GM12878 (cell line): ENCODE results near the gene OPCML.
A peak's percentile ranks its signal among the peaks of the same experiment; 100 is the strongest.

ENCODE experiments used
- ATF2 ChIP-seq: IDR thresholded peaks from 2 replicates; pipeline ENCODE4 v1.6.1; 2012; ENCODE audit warnings: low read length, inconsistent platforms
- DPF2 ChIP-seq: fragments of 450-650 bp; IDR thresholded peaks from 2 replicates; pipeline ENCODE4 v1.6.1; 2017; ENCODE audit warnings: mild to moderate bottlenecking
- EP300 ChIP-seq, 2 experiments: fragments of 150-350 bp in 1 of 2; IDR thresholded peaks; 2 replicates each; pipeline ENCODE4 v1.6.1; 2011 to 2012; ENCODE audit warnings: low read depth in 2 of 2, low read length in 2 of 2, borderline replicate concordance in 1 of 2, improper control_type of control experiment in 1 of 2, inconsistent platforms in 1 of 2; ENCODE audit not compliant: control insufficient read depth in 1 of 2
- ESRRA ChIP-seq: IDR thresholded peaks from 2 replicates; pipeline ENCODE4 v1.6.1; 2012; ENCODE audit warnings: mild to moderate bottlenecking, low read length, improper control_type of control experiment
- NR2C2 ChIP-seq: IDR thresholded peaks from 2 replicates; pipeline ENCODE4 v1.6.1; 2011; ENCODE audit warnings: borderline replicate concordance, low read depth; ENCODE audit not compliant: control insufficient read depth, insufficient read length
- POLR2A ChIP-seq: IDR thresholded peaks from 2 replicates; pipeline ENCODE4 v1.6.1; 2011; ENCODE audit warnings: low read depth, mild to moderate bottlenecking, low read length
- SPI1 ChIP-seq: IDR thresholded peaks from 2 replicates; pipeline ENCODE4 v1.6.1; 2011; ENCODE audit warnings: low read depth, mild to moderate bottlenecking, low read length, moderate library complexity, borderline replicate concordance; ENCODE audit not compliant: insufficient read depth
- TCF12 ChIP-seq: IDR thresholded peaks from 2 replicates; pipeline ENCODE4 v1.6.1; 2011; ENCODE audit warnings: low read depth, mild to moderate bottlenecking, low read length
- YBX1 ChIP-seq: fragments of 450-650 bp; IDR thresholded peaks from 2 replicates; pipeline ENCODE4 v1.6.1; 2016; ENCODE audit warnings: antibody characterized with exemption
- TF ChIP-seq, protein P1 (sequence below), 3 experiments: IDR thresholded peaks in 2 of 3; conservative IDR thresholded peaks in 1 of 3; 2 replicates each; pipeline ENCODE4 v1.5.1; 2011; ENCODE audit warnings: low read depth in 3 of 3, low read length in 3 of 3, mild to moderate bottlenecking in 3 of 3, control low read depth in 2 of 3, moderate library complexity in 2 of 3, inconsistent platforms in 1 of 3, mixed read lengths in 1 of 3; ENCODE audit not compliant: control insufficient read depth in 2 of 3, insufficient read depth in 1 of 3; ENCODE audit errors: extremely low read depth in 1 of 3
- TF ChIP-seq, protein P2 (sequence below): fragments of 450-650 bp; IDR thresholded peaks from 2 replicates; pipeline ENCODE4 v1.6.1; 2017; ENCODE audit warnings: antibody characterized with exemption, mild to moderate bottlenecking, moderate library complexity

DNA sequence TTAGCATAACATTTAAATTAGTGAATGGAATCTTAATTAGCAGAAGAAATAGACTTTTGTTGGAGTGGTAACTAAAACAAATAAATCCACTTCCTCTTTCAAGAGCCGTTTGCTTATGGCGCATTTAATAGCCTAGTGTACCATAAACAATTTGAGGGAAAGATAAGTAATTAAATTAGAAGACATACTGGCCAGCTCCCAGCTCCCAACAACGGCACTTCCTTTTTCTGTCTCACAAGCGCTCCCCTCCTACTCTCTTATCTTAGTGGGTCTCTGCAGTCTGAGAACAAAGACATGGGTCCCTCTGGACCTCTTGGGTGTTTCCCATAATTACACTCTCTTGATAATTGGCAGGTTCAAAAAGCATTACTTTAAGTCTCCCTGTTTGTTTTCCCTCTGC lies 146.0 kb downstream of the OPCML start:
- no peak for TF ChIP-seq POLR2A
- TF ChIP-seq NR2C2 = no peak
- TF ChIP-seq TCF12 = no peak
- TF ChIP-seq, protein P1, sequence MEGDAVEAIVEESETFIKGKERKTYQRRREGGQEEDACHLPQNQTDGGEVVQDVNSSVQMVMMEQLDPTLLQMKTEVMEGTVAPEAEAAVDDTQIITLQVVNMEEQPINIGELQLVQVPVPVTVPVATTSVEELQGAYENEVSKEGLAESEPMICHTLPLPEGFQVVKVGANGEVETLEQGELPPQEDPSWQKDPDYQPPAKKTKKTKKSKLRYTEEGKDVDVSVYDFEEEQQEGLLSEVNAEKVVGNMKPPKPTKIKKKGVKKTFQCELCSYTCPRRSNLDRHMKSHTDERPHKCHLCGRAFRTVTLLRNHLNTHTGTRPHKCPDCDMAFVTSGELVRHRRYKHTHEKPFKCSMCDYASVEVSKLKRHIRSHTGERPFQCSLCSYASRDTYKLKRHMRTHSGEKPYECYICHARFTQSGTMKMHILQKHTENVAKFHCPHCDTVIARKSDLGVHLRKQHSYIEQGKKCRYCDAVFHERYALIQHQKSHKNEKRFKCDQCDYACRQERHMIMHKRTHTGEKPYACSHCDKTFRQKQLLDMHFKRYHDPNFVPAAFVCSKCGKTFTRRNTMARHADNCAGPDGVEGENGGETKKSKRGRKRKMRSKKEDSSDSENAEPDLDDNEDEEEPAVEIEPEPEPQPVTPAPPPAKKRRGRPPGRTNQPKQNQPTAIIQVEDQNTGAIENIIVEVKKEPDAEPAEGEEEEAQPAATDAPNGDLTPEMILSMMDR (IDR thresholded peaks at IDR 0.05 in 2 of 3, conservative IDR thresholded peaks at IDR 0.05 in 1 of 3; ENCODE audit: control insufficient read depth in 2 of 3, extremely low read depth in 1 of 3, insufficient read depth in 1 of 3, low read depth in 3 of 3, low read length in 3 of 3) = no peak
- no peak for TF ChIP-seq DPF2
- TF ChIP-seq SPI1 = peak; percentile 81; the same call in 1 of the 2 replicates
- TF ChIP-seq, protein P2, sequence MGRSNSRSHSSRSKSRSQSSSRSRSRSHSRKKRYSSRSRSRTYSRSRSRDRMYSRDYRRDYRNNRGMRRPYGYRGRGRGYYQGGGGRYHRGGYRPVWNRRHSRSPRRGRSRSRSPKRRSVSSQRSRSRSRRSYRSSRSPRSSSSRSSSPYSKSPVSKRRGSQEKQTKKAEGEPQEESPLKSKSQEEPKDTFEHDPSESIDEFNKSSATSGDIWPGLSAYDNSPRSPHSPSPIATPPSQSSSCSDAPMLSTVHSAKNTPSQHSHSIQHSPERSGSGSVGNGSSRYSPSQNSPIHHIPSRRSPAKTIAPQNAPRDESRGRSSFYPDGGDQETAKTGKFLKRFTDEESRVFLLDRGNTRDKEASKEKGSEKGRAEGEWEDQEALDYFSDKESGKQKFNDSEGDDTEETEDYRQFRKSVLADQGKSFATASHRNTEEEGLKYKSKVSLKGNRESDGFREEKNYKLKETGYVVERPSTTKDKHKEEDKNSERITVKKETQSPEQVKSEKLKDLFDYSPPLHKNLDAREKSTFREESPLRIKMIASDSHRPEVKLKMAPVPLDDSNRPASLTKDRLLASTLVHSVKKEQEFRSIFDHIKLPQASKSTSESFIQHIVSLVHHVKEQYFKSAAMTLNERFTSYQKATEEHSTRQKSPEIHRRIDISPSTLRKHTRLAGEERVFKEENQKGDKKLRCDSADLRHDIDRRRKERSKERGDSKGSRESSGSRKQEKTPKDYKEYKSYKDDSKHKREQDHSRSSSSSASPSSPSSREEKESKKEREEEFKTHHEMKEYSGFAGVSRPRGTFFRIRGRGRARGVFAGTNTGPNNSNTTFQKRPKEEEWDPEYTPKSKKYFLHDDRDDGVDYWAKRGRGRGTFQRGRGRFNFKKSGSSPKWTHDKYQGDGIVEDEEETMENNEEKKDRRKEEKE = no peak
- no peak for TF ChIP-seq EP300 (IDR thresholded peaks at IDR 0.05; ENCODE audit: borderline replicate concordance in 1 of 2, control insufficient read depth in 1 of 2, low read depth in 2 of 2, low read length in 2 of 2)
- TF ChIP-seq ATF2 = no peak
- no peak for TF ChIP-seq ESRRA
- no peak for TF ChIP-seq YBX1
